Measurements from ENCODE around the gene EIF4E2.

GRCh38 chr2:232593982-232594381 lies 43.5 kb downstream of the EIF4E2 start:
- no peak for TF ChIP-seq POLR2A (IDR thresholded peaks at IDR 0.05; ENCODE audit: extremely low read depth, insufficient read length)
- TF ChIP-seq CTCF (IDR thresholded peaks at IDR 0.05; ENCODE audit: low read depth, low read length), result no peak

All from NB4 (cell line).